OCI-M2 (cell line): Measurements from ENCODE around the gene RNF144A.

ENCODE experiments used
- DNase-seq: peaks from one replicate; lab custom pipeline; 2025; ENCODE audit not compliant: unreplicated experiment; lab: John Stamatoyannopoulos, UW

The RNF144A gene

DNA sequence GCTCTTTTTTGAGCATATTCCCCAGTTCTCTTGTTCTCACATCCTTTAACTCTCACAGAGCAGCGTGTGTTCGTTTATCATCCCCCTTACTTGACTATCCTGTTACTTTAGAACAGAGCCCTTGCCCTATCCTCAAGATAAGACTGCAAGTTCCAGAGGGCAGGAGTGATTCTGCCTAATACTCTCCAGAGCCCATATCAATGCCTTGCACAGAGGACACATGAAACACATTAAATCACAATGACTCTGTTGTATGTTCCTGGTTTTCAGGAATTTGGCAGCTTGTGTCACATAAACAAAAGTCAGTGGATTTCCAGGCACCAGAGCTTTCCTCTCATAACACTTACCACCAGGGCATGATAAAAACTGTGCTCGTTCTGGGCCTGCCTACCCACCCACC lies 156.7 kb downstream of the RNF144A start:
- no peak for DNase-seq

DNA sequence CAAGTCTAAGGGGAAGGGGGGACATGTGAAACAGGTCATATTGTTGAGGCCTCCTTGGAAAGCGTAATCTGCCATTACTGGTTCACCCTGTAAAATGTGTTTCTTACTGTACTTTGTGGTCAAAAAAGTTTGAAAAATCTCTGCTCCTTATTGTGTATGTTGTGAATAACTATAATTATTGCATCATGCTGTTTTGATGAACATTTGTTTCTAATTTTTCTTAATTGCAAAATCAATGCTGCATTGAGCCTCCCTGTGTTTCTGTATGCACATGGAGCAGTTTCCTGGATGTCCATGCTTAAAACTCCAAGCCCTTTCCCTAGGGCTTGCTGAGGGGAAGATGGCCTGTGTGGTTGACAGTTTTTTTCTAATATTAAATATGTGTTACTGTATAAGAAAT lies 158.6 kb downstream of the RNF144A start:
- DNase-seq = no peak

GRCh38 chr2:7077660-7078267 lies 160.6 kb downstream of the RNF144A start:
- no peak for DNase-seq

GRCh38 chr2:7083580-7084509 lies 166.6 kb downstream of the RNF144A start:
- DNase-seq = no peak

- no peak for DNase-seq
Measured at GRCh38 chr2:7084601-7085000, 167.4 kb downstream of the RNF144A start.

- no peak for DNase-seq
Measured at GRCh38 chr2:7089284-7089683, 172.1 kb downstream of the RNF144A start.

DNA sequence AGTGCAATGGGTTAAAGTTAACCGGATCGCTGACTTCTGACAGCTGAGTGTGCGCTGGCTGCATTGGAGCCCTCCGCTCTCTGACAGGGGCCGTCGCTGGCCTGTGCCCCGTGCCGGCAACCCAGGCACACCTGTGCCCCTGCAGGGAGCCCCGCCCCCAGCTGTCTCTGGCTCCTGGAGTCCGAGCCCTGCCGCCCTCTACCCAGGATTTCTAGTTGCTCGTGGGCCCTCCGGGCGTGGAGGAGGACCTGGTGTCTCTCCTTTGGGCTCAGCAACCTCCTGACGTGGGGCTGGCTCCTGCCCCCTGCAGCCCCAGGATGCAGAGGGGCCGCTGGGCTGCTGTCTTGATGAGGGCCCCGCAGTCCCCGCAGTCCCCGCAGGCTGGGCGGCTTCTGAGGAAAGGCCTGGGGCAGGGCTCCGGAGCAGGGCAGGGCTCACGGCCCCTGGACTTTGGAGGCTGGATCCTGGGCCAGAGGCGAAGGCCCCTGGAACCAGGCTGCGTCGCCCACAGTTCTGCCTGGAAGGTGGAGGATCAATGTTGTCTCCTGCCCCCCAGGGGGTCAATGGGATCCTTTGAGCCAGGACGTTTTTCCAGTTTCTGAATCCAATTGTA lies 172.8 kb downstream of the RNF144A start:
- DNase-seq = no peak

GRCh38 chr2:7093376-7093775 lies 176.2 kb downstream of the RNF144A start:
- DNase-seq = no peak
